Gastroesophageal sphincter (tissue), 4 donors: ENCODE measurements around the gene LBHD2. TPM values are rescaled to one million over a fixed set of nuclear protein-coding genes. Genes with fewer than 3 reads are reported as not detected.

Source experiments
- ATAC-seq: fragments of 150-250 bp; one replicate; pipeline ENCODE4 v1.9.1; 2016; ENCODE audit warnings: mild to moderate bottlenecking, moderate library complexity
- H3K27ac ChIP-seq, 4 donors: fragments of 200-600 bp; sonication (generic) in 3 of 4; 1 replicate in 3 of 4; 2 replicates in 1 of 4; pipeline ENCODE4 v1.5.1; 2016 to 2019
- H3K27me3 ChIP-seq: fragments of 200-600 bp; sonication (generic); one replicate; pipeline ENCODE4 v1.5.1; 2019
- H3K36me3 ChIP-seq, 2 donors: fragments of 200-600 bp; sonication (generic); one replicate each; pipeline ENCODE4 v1.5.1; 2019; ENCODE audit warnings: control low read depth in 1 of 2
- H3K4me1 ChIP-seq, 3 donors: fragments of 200-600 bp; sonication (generic); 1 replicate in 2 of 3; 2 replicates in 1 of 3; pipeline ENCODE4 v1.5.1; 2016 to 2019; ENCODE audit warnings: control low read depth in 2 of 3
- H3K4me3 ChIP-seq, 2 donors: fragments of 200-600 bp; sonication (generic); one replicate each; pipeline ENCODE4 v1.5.1; 2019; ENCODE audit warnings: mild to moderate bottlenecking in 1 of 2, moderate library complexity in 1 of 2
- H3K9me3 ChIP-seq, 3 donors: fragments of 200-600 bp; sonication (generic); one replicate each; pipeline ENCODE4 v1.5.1; 2017 to 2019; ENCODE audit warnings: control low read depth in 2 of 3
- EP300 ChIP-seq: sonication (generic); formaldehyde crosslinking; IDR thresholded peaks from one replicate; pipeline ENCODE4 v1.6.1; 2017; ENCODE audit warnings: antibody characterized with exemption, mild to moderate bottlenecking
- POLR2A ChIP-seq, 2 donors: fragments of 450-650 bp; IDR thresholded peaks; one replicate each; pipeline ENCODE4 v1.6.1; 2017; ENCODE audit warnings: antibody characterized with exemption in 2 of 2, mild to moderate bottlenecking in 2 of 2, moderate library complexity in 1 of 2
- POLR2AphosphoS5 ChIP-seq: sonication (generic); formaldehyde crosslinking; IDR thresholded peaks from one replicate; pipeline ENCODE4 v1.6.1; 2017; ENCODE audit warnings: antibody characterized with exemption
- WGBS, 2 donors: methylation state at CpG; one replicate each; pipeline ENCODE4 v1.1.5; 2018; ENCODE audit warnings: low coverage in 1 of 2; 5-methylcytosine and 5-hydroxymethylcytosine counted together
- total RNA-seq, 4 donors: library from RNA; depleted of rRNA; stranded (reverse); fragments of >200 nt; gene quantifications; one replicate each; pipeline ENCODE4 v1.1.0, GENCODE V29; 2016
- TF ChIP-seq, protein P1 (sequence below), 4 experiments: fragments of 200-600 bp in 2 of 4; fragments of 450-650 bp in 2 of 4; sonication (generic) in 1 of 4; IDR thresholded peaks; one replicate each; pipeline ENCODE4 v1.5.1; 2017 to 2019; ENCODE audit warnings: antibody characterized with exemption in 4 of 4, mild to moderate bottlenecking in 2 of 4, moderate library complexity in 2 of 4

LBHD2 gene
- total RNA-seq, 4 donors from 2014 or later: not detected

DNA sequence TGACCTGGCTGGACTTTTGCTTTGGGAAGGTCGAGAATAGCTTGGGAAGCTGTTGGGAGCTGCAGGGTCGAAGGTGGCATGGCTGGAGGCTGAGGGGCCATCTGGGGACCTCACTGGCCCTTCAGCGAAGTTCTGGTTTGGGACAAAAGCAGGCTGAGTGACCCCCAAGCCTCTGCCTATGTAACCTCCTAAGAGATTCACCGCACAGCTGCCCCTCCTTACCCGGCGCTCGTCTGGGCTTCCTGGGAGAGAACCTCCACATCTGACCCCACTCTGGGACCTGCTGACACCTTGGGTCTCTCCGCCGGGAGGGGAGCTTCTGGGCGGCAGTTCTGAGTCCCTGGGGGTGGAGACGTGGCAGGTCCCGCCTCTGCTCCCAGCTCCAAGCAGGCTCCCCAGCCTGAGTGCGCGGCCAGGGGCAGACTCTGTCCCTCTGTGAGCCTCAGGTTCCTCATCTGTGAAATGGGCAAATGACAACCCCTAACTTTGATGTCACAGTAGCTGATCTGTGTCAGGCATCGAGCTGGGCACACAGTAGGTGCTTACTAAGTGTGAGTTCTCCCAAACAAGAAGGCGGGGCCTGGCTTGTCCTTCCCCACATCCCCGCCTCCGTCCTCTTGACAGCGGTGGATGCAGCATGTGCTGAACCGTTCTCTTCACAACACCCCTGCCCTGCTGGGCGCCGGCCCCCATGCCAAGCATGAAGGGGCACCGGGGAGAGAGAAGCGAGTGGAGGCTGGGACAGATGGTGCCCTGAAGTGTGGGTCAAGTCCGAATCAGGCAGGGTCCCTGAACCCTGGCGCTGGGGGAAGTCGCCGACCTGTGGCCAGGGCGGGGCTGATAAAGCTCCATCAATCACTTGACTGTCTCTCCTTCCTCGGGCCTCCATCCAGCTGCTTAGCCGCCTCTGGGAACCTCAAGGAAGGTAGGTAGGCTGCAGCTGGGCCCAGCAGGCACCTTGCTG lies 14.3 kb downstream of the LBHD2 start:
- no peak overlapping the region for H3K4me3 ChIP-seq
- no peak for ATAC-seq
- 47 to 55% methylated on average over 2 to 3 of the region's 31 CpGs for WGBS, 2 donors
- peaks cover 0 to 25% (median 8%) of the 10 kb centered on the region in 3 donors for H3K4me1 ChIP-seq
- H3K27ac ChIP-seq: no peak overlapping the region
- no peaks in the 10 kb centered on the region for H3K9me3 ChIP-seq
- TF ChIP-seq, protein P1, sequence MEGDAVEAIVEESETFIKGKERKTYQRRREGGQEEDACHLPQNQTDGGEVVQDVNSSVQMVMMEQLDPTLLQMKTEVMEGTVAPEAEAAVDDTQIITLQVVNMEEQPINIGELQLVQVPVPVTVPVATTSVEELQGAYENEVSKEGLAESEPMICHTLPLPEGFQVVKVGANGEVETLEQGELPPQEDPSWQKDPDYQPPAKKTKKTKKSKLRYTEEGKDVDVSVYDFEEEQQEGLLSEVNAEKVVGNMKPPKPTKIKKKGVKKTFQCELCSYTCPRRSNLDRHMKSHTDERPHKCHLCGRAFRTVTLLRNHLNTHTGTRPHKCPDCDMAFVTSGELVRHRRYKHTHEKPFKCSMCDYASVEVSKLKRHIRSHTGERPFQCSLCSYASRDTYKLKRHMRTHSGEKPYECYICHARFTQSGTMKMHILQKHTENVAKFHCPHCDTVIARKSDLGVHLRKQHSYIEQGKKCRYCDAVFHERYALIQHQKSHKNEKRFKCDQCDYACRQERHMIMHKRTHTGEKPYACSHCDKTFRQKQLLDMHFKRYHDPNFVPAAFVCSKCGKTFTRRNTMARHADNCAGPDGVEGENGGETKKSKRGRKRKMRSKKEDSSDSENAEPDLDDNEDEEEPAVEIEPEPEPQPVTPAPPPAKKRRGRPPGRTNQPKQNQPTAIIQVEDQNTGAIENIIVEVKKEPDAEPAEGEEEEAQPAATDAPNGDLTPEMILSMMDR (IDR thresholded peaks at IDR 0.05): no peak
- H3K27me3 ChIP-seq: peaks cover 57% of the 10 kb centered on the region
- H3K36me3 ChIP-seq: no peaks in the 10 kb centered on the region

DNA sequence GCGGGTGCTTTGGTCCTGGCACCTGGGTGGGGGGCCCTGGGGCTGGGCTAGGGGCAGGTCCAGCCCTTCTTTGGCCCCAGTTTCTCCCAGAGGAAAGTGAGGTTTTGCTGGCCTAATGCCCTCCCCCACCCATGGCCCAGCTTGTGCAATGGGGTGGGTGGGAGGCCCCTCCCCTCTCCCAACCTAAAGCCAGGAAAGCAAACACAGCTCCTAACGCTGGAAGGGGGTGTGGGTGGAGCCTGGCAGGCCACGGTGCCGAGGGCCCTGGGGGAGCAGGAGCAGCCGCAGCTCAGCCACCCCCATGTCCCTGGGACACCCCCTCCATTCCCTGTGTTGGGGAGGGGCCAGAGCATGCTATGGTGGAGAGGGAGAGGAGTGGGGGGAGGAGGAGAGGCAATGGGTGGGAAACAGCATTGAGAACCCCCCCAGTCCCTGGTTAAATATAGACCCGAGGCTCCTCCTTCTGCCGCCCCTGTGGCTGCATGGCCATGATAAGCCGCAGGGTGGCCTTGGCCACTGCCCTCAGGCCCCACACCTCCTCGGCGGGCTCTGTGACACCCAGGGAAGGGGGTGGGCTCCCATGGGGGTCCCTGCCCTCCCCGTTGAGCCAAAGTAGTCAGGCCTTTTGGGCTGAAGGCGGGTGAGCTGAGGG lies 15.2 kb downstream of the LBHD2 start:
- 20% methylated on average over 1 of the region's 12 CpGs; no CpG with 5 or more reads in 1 of the 2 donors for WGBS, 2 donors
- Histone ChIP-seq H3K27ac (no peak overlapping the region), H3K4me1 (peaks cover 0 to 34% (median 17%) of the 10 kb centered on the region in 3 donors), H3K27me3 (peaks cover 66% of the 10 kb centered on the region), H3K9me3 (no peaks in the 10 kb centered on the region), H3K4me3 (no peak overlapping the region), H3K36me3 (no peaks in the 10 kb centered on the region)
- TF ChIP-seq, protein P1 (IDR thresholded peaks at IDR 0.05): no peak
- TF ChIP-seq POLR2AphosphoS5: no peak
- no peak for TF ChIP-seq POLR2A (IDR thresholded peaks at IDR 0.05)
- TF ChIP-seq EP300: no peak
- ATAC-seq: no peak

DNA sequence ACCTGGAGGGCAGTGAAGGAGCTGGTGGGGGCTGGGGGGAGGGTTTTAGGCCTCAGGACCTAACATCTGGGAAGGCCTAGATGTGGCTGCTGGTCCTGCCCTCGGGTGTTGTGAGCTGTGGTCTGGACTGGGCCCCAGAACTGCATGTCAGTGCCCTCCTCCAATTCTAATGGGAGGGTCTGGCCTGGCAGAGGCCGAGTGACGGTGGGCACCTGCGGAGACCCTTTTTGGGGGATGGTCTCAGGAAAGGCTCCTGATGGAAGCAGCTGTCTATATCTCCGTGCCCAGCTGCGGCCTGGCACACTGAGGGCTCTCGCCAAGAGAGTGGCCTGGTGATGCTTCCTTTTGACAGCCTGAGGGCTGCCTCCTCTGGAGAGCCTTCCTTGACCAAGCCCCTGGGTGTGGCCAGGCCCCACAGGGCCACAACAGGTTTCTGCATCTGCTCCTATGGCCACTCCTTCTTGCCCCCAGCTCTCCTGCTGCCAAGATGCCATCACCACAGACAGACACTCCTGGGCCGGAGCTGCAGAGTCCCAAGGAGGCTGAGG lies 15.8 kb downstream of the LBHD2 start:
- peaks cover 0 to 36% (median 20%) of the 10 kb centered on the region in 3 donors for H3K4me1 ChIP-seq
- no peak for ATAC-seq
- WGBS, 2 donors: no CpG with 5 or more reads among the region's 8 CpGs
- no peak overlapping the region for H3K27ac ChIP-seq
- no peaks in the 10 kb centered on the region for H3K9me3 ChIP-seq
- no peak for TF ChIP-seq POLR2A (IDR thresholded peaks at IDR 0.05)
- TF ChIP-seq EP300: no peak
- no peak for TF ChIP-seq POLR2AphosphoS5
- H3K27me3 ChIP-seq: peaks cover 72% of the 10 kb centered on the region
- H3K36me3 ChIP-seq: no peaks in the 10 kb centered on the region
- no peak overlapping the region for H3K4me3 ChIP-seq

DNA sequence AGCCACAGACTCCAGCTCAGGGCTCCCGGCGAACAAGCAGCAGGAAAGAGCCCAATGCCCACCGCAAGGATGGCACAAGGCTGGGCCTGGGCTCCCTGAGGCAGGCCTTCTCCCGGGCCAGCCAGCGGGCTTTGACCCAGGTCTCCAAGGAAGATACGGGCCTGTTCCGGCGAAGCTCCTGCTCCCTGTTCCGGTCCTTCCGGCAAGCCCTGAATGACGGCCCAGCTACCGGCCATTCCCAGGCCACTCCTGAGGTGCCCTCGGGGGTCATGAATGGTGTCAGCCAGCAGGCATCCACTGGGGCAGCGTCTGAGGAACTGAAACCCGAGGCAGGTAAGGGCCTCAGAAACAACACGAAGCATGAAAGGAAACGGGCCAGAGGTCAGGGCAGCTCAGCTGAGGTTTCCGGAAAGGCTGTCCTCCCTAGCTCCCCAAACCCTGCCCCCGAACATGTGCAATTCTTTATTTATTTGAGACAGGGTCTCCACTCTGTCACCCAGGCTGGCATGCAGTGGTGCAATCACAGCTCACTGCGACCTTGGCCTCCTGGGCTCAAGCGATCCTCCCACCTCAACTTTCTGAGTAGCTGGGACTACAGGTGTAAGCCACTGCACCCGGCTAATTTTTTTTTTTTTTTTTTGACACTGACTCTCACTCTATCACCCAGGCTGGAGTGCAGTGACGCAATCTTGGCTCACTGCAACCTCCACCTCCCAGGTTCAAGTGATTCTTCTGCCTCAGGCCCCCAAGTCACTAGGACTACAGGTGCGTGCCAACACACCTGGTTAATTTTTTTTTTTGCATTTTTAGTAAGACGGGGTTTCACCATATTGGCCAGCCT lies 16.5 kb downstream of the LBHD2 start:
- peaks cover 79% of the 10 kb centered on the region for H3K27me3 ChIP-seq
- H3K9me3 ChIP-seq: no peaks in the 10 kb centered on the region
- no peaks in the 10 kb centered on the region for H3K36me3 ChIP-seq
- no peak overlapping the region for H3K27ac ChIP-seq
- WGBS, 2 donors: 85 to 87% methylated on average over 4 to 11 of the region's 25 CpGs
- no peak overlapping the region for H3K4me3 ChIP-seq
- no peak for ATAC-seq
- TF ChIP-seq POLR2AphosphoS5 (no peak), POLR2A (IDR thresholded peaks at IDR 0.05) (no peak), EP300 (no peak)
- TF ChIP-seq, protein P1 (IDR thresholded peaks at IDR 0.05): no peak
- H3K4me1 ChIP-seq: peaks cover 0 to 42% (median 26%) of the 10 kb centered on the region in 3 donors
